ENCODE measurements around the gene OR10K2.
"Not testable (repeated sequence)": the region's sequence is repeated elsewhere in the genome, so short reads cannot be mapped to it uniquely, and the experiment has no call there.

OR10K2 gene

GRCh38 chr1:158426137-158426536, at the start of gene OR10K2:
Gene OR10K2, minus strand, starts transcription at chr1:158426237. Its CDS starts 5,371 bp downstream, at chr1:158420866.
- DNase-seq (ENCODE audit: low read depth) = no peak

GRCh38 chr1:158471920-158472319, 45.9 kb upstream of the OR10K2 start, which contains the start of gene OR10R2:
Gene OR10R2, plus strand, starts transcription at chr1:158472220. Its CDS starts 106 bp downstream, at chr1:158472326.
- no peak for DNase-seq (ENCODE audit: low read depth)

GRCh38 chr1:158461534-158461933, 35.5 kb upstream of the OR10K2 start, which contains the start of gene OR10K1:
Gene OR10K1, plus strand, starts transcription at chr1:158461834. Its CDS starts 3,728 bp downstream, at chr1:158465562.
- DNase-seq (ENCODE audit: low read depth) = no peak

- DNase-seq (ENCODE audit: low read depth) = no peak
These were observed 32.2 kb upstream of the OR10K2 start for GRCh38 chr1:158458263-158458662.

GRCh38 chr1:158457246-158457645, 31.2 kb upstream of the OR10K2 start:
- no peak for DNase-seq (ENCODE audit: low read depth)

- DNase-seq (ENCODE audit: low read depth) = no peak
These were observed 28.5 kb upstream of the OR10K2 start for GRCh38 chr1:158454537-158454936.

GRCh38 chr1:158445376-158445775, 19.3 kb upstream of the OR10K2 start:
- DNase-seq (ENCODE audit: low read depth) = no peak

- DNase-seq (ENCODE audit: low read depth) = no peak
These were observed 8.7 kb upstream of the OR10K2 start for GRCh38 chr1:158434741-158435140.

GRCh38 chr1:158430163-158430562, 4.1 kb upstream of the OR10K2 start:
- not testable (repeated sequence) for DNase-seq (ENCODE audit: low read depth)

GRCh38 chr1:158425027-158425426, 1.0 kb downstream of the OR10K2 start:
- no peak for DNase-seq (ENCODE audit: low read depth)

- no peak for DNase-seq (ENCODE audit: low read depth)
These were observed 3.8 kb downstream of the OR10K2 start for GRCh38 chr1:158422212-158422611.

- no peak for DNase-seq (ENCODE audit: low read depth)
These were observed 8.5 kb downstream of the OR10K2 start for GRCh38 chr1:158417586-158417985.

GRCh38 chr1:158414651-158415345, 11.2 kb downstream of the OR10K2 start:
- no peak for DNase-seq (ENCODE audit: low read depth)

- DNase-seq (ENCODE audit: low read depth) = no peak
These were observed 18.9 kb downstream of the OR10K2 start for GRCh38 chr1:158407092-158407491.

- no peak for DNase-seq (ENCODE audit: low read depth)
These were observed 25.2 kb downstream of the OR10K2 start for GRCh38 chr1:158400871-158401270.

GRCh38 chr1:158398818-158399514, 27.1 kb downstream of the OR10K2 start, which contains the start of gene OR10T2:
Gene OR10T2, minus strand, starts transcription at chr1:158399466. Its CDS starts 0 bp downstream, at chr1:158399466.
- no peak for DNase-seq (ENCODE audit: low read depth)

GRCh38 chr1:158396646-158397045, 29.4 kb downstream of the OR10K2 start:
- no peak for DNase-seq (ENCODE audit: low read depth)

- DNase-seq (ENCODE audit: low read depth) = no peak
These were observed 32.6 kb downstream of the OR10K2 start for GRCh38 chr1:158393476-158393875.

- DNase-seq (ENCODE audit: low read depth) = no peak
These were observed 34.9 kb downstream of the OR10K2 start for GRCh38 chr1:158391099-158391498.

GRCh38 chr1:158390331-158390730, 35.7 kb downstream of the OR10K2 start:
- DNase-seq (ENCODE audit: low read depth) = no peak

- DNase-seq (ENCODE audit: low read depth) = no peak
These were observed 51.2 kb downstream of the OR10K2 start for GRCh38 chr1:158374860-158375259.

GRCh38 chr1:158374101-158374500, 51.9 kb downstream of the OR10K2 start:
- not testable (repeated sequence) for DNase-seq (ENCODE audit: low read depth)
